Duodenal mucosa (tissue), 2 donors: ENCODE measurements around the gene GALNT10.

Experiments
- H3K27ac ChIP-seq: one replicate; pipeline ENCODE4 v1.7.0; 2013; ENCODE audit warnings: low read depth, low read length
- H3K27me3 ChIP-seq, 2 donors: one replicate each; pipeline ENCODE4 v1.7.0; 2013; ENCODE audit warnings: low read length in 2 of 2, control low read depth in 1 of 2; ENCODE audit not compliant: insufficient read depth in 2 of 2, control insufficient read depth in 1 of 2
- H3K36me3 ChIP-seq, 2 donors: one replicate each; pipeline ENCODE4 v1.7.0; 2013; ENCODE audit warnings: low read length in 2 of 2, control low read depth in 1 of 2; ENCODE audit not compliant: insufficient read depth in 2 of 2, control insufficient read depth in 1 of 2
- H3K4me1 ChIP-seq, 2 donors: one replicate each; pipeline ENCODE4 v1.7.0; 2013; ENCODE audit warnings: low read length in 2 of 2, control low read depth in 1 of 2; ENCODE audit not compliant: insufficient read depth in 2 of 2, control insufficient read depth in 1 of 2
- H3K4me3 ChIP-seq, 2 donors: one replicate each; pipeline ENCODE4 v1.7.0; 2013; ENCODE audit warnings: low read length in 2 of 2, low read depth in 1 of 2
- H3K9ac ChIP-seq, 2 donors: one replicate each; pipeline ENCODE4 v1.7.0; 2013; ENCODE audit warnings: low read length in 2 of 2, low read depth in 1 of 2
- H3K9me3 ChIP-seq, 2 donors: one replicate each; pipeline ENCODE4 v1.7.0; 2013; ENCODE audit warnings: low read length in 2 of 2, control low read depth in 1 of 2; ENCODE audit not compliant: control insufficient read depth in 1 of 2

GALNT10 gene

GRCh38 chr5:154467655-154468354, 277.3 kb downstream of the GALNT10 start:
- no peak overlapping the region for H3K4me3 ChIP-seq
- no peak overlapping the region for H3K27ac ChIP-seq
- peaks cover 11 to 18% of the 10 kb centered on the region in 2 donors for H3K4me1 ChIP-seq
- no peaks in the 10 kb centered on the region for H3K36me3 ChIP-seq
- H3K9ac ChIP-seq = no peak overlapping the region
- peaks cover 26 to 33% of the 10 kb centered on the region in 2 donors for H3K27me3 ChIP-seq
- H3K9me3 ChIP-seq = no peaks in the 10 kb centered on the region

- no peak overlapping the region for H3K9ac ChIP-seq
- peaks cover 48 to 56% of the 10 kb centered on the region in 2 donors for H3K27me3 ChIP-seq
- no peak overlapping the region for H3K27ac ChIP-seq
Measured at GRCh38 chr5:154470137-154470536, 279.6 kb downstream of the GALNT10 start.

More at GRCh38 chr5:154470137-154470536, 279.6 kb downstream of the GALNT10 start:
- Histone ChIP-seq H3K36me3 (no peaks in the 10 kb centered on the region), H3K9me3 (no peaks in the 10 kb centered on the region), H3K4me3 (no peak overlapping the region), H3K4me1 (peaks cover 22 to 33% of the 10 kb centered on the region in 2 donors)
